Measurements from ENCODE around the gene PELI1. TPM values are rescaled to one million over a fixed set of nuclear protein-coding genes. Genes with fewer than 3 reads are reported as not detected.

The PELI1 gene
- total RNA-seq, 1 donor from 2014 or later: 31.5 TPM

DNA sequence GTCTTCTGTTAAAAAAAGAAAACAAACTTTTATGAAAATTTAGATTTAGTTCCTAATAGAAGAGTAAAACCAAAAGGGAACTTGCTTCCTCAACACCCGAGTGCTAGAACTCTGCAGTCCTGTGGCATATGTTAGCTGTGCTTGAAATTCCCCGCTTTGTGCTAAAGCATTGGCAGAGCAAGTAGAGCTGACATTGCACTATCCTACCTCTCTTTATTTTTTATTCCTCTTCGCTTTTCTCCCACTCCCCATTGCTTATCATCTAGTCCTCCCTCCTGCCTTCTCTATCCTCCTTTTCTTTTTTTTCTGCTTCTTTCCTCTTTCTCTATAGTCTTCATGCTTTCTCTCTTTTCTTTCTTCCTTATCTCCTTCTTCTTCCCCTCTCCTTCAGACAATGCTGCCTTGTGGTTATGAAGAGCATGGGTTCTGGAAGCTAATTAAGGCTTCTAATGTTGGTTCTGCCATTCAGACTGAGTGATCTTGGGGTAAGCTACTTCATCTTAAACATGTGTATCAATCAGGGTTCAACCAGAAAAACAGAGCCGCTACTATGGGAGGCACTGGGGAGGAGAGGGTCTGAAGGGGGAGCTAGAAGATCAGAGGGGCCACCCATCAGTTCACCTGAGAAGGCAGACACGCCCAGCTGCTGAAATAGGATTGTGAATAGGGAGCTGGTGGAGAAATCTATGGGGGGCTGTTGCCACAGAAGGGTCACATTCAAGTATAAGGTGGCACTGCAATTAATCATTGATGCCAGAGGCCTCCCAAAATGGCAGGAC lies 31.4 kb upstream of the PELI1 start:
- H3K4me3 Mint-ChIP-seq (ENCODE audit: unreplicated experiment): no peak overlapping the region
- TF ChIP-seq CTCF (IDR thresholded peaks at IDR 0.05): no peak
- H3K9me3 Mint-ChIP-seq (ENCODE audit: unreplicated experiment): no peaks in the 10 kb centered on the region
- no peak for DNase-seq (ENCODE audit: extremely low spot score, unreplicated experiment)
- peaks cover 10% of the 10 kb centered on the region for H3K4me1 Mint-ChIP-seq (ENCODE audit: unreplicated experiment)
- no peaks in the 10 kb centered on the region for H3K36me3 Mint-ChIP-seq (ENCODE audit: unreplicated experiment)
- no peak overlapping the region for H3K27ac Mint-ChIP-seq (ENCODE audit: unreplicated experiment)
- H3K27me3 Mint-ChIP-seq (ENCODE audit: unreplicated experiment): peaks cover 8% of the 10 kb centered on the region

DNA sequence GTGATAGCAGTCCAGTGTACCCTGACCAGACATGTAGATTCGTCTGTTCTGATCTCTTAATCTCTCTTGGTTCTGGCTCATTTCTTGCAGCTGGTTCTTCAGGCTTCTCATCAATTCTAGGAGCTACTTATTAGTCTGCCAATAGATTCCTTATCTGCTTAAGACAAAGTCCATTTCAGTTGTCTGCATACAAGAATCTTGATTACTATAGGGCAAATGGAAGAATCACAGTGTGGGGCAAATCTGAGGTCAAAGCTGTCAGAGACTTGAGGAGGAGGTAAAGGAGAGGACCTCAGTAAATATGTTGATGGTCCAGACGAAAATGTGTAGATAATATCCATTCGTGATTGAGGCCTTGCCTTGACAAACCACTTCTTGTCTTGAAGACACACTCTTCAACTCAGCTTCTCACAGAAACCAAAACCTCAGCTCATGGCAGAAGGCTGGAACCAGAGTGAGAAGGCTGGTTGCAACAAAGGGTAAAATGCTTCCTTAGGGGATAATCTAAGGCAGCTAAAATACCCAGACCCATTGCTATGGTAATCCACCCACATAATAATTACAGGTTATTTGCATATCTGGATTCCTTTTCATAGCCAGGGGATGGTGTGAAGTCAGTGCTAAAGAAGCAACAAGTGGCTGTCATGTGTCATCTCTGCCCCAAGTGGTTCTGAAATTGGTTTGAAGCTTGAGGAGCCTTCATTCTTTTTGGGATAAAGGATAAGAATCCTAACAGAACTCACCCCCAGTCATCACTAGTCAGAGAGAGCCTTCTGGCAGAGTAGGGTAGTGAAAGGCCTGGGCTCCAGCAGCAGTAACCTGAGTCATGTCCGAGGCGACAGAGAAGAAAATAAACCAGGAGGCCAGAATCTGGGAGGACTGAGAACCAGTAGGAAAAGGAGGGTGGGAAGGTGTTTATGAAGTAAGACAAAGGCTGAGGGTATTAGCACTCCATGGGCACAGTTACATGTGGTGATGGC lies 29.2 kb upstream of the PELI1 start:
- Mint-ChIP-seq H3K4me1 (ENCODE audit: unreplicated experiment) (no peaks in the 10 kb centered on the region), H3K27ac (ENCODE audit: unreplicated experiment) (no peak overlapping the region), H3K36me3 (ENCODE audit: unreplicated experiment) (no peaks in the 10 kb centered on the region), H3K9me3 (ENCODE audit: unreplicated experiment) (no peaks in the 10 kb centered on the region), H3K27me3 (ENCODE audit: unreplicated experiment) (peaks cover 8% of the 10 kb centered on the region), H3K4me3 (ENCODE audit: unreplicated experiment) (no peak overlapping the region)
- no peak for TF ChIP-seq CTCF (IDR thresholded peaks at IDR 0.05)
- no peak for DNase-seq (ENCODE audit: extremely low spot score, unreplicated experiment)

DNA sequence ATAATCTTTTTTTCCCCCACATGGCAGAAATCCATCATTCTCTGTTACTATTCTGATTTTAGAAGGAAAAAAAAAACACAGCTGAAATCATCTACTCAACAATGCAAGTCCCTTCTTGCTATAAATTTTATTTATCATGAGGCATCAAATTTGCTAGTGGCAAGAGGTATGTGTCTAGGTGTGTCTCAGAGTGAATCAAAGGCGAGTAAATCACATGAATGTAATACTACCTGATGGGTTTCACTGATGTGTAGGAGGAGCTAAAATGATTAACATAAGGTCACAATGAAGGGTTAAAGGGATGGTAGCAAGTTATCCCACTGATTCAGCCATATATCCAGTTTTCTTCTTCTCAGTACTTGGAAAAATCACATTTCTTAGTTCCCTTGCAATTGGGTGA lies 24.5 kb upstream of the PELI1 start:
- Mint-ChIP-seq H3K9me3 (ENCODE audit: unreplicated experiment) (no peaks in the 10 kb centered on the region), H3K27ac (ENCODE audit: unreplicated experiment) (no peak overlapping the region), H3K27me3 (ENCODE audit: unreplicated experiment) (no peaks in the 10 kb centered on the region), H3K36me3 (ENCODE audit: unreplicated experiment) (no peaks in the 10 kb centered on the region), H3K4me3 (ENCODE audit: unreplicated experiment) (no peak overlapping the region), H3K4me1 (ENCODE audit: unreplicated experiment) (no peaks in the 10 kb centered on the region)
- TF ChIP-seq CTCF (IDR thresholded peaks at IDR 0.05): no peak
- DNase-seq (ENCODE audit: extremely low spot score, unreplicated experiment): no peak

GRCh38 chr2:64168201-64168600 lies 24.0 kb upstream of the PELI1 start:
- no peaks in the 10 kb centered on the region for H3K4me1 Mint-ChIP-seq (ENCODE audit: unreplicated experiment)

More at GRCh38 chr2:64168201-64168600, 24.0 kb upstream of the PELI1 start:
- Mint-ChIP-seq H3K27ac (ENCODE audit: unreplicated experiment) (no peak overlapping the region), H3K9me3 (ENCODE audit: unreplicated experiment) (no peaks in the 10 kb centered on the region), H3K36me3 (ENCODE audit: unreplicated experiment) (no peaks in the 10 kb centered on the region), H3K4me3 (ENCODE audit: unreplicated experiment) (no peak overlapping the region), H3K27me3 (ENCODE audit: unreplicated experiment) (no peaks in the 10 kb centered on the region)
- no peak for DNase-seq (ENCODE audit: extremely low spot score, unreplicated experiment)
- TF ChIP-seq CTCF (IDR thresholded peaks at IDR 0.05): no peak
